Measurements from ENCODE around the gene PER3. TPM values are rescaled to one million over a fixed set of nuclear protein-coding genes. Genes with fewer than 3 reads are reported as not detected.

PER3 gene
- total and polyA plus RNA-seq, 5 experiments from 2014 or later: 2.8 to 5.7 (median 3.5) TPM

DNA sequence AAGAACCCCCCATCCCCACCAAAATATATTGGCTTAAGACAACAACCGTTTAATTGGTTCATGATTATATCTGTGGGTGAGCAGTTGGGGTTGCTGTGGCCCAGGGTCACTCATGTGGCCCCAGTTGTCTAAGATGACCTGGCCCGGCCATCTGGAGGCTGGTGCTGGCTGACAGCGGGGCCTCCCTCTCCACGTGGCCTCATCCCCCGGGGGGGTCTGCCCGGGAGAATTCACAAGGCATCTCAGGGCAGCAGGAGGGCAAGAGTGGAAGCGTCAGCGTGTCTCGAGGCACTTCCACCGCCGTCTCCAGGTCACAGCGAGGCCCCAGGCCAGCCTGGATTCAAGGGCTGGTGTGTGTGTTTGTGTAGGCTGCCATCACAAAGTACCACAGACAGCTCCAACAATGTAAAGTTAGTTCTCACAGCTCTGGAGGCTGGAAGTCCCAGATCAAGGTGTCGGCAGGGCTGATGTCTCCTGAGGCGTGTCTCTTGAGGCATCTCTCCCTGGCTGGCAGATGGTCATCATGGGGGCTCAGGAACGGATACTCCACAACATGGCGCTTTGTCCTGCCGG is 79.8 kb downstream of the PER3 start:
- no peaks in the 10 kb centered on the region for H3K4me1 Mint-ChIP-seq
- POLR2A ChIA-PET: no interaction called here

DNA sequence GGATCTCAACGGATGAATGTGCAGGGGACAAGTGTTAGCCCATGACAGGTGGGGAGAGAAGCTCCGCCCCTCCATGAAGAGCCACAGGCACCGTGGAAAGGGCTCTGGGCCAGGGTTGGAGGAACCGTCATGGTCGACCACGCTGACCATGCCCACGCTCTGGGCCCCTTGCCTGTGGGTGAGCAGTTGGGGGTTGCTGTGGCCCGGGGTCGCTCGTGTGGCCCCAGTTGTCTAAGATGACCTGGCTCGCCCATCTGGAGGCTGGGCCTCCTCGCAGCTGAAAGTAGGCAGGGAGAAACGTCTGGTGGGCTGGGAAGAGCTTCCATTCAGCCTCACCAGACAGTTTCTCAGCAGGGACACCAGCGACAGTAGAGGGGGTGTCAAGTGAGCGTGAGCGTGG is 81.9 kb downstream of the PER3 start:
- Mint-ChIP-seq H3K27me3 (no peaks in the 10 kb centered on the region), H3K9me3 (no peaks in the 10 kb centered on the region), H3K4me3 (no peak overlapping the region), H3K36me3 (no peaks in the 10 kb centered on the region), H3K27ac (no peak overlapping the region), H3K4me1 (no peaks in the 10 kb centered on the region)
- ATAC-seq: no peak
- DNase-seq: no peak
- POLR2A ChIA-PET: no interaction called here

More for the DNA sequence above, 79.8 kb downstream of the PER3 start:
- no peak for ATAC-seq
- Mint-ChIP-seq H3K27ac (no peak overlapping the region), H3K9me3 (no peaks in the 10 kb centered on the region), H3K36me3 (no peaks in the 10 kb centered on the region), H3K4me3 (no peak overlapping the region), H3K27me3 (no peaks in the 10 kb centered on the region)
- DNase-seq: no peak

DNA sequence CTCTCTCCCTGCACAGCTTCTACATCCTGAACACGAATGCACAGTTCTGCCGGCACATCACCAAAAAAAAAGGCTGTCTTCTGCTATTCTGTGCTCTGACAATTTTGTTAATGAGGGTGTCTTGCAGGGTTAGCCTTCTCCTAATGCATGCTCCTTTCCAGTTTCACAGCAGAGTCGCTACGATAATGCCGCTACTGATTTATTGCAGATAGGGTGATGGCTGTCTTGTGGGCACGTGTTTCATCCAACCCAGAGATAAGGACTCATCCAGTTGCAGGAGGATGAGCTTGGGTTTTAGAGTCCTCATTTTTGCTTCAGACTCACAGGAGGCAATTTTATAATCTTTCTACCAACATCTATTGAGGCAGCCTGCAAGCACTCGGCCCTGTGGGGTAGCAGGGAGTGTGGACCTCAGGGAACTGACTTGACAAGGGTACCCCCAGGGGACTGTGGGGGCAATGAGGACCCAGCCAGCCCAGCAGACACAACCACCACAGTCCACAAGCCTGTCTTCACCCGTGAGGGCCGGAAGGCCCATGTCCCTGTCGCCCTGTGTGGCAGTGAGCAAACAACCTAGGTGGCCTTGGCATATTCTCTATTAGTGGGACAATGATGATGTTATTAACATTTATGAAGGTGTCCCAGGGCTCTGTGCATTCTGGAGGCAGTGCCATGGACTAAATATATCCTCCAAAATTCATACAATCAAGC is 84.1 kb downstream of the PER3 start:
- POLR2A ChIA-PET: no interaction called here
- no peaks in the 10 kb centered on the region for H3K36me3 Mint-ChIP-seq
- H3K9me3 Mint-ChIP-seq: no peaks in the 10 kb centered on the region
- no peak overlapping the region for H3K4me3 Mint-ChIP-seq
- H3K27ac Mint-ChIP-seq: no peak overlapping the region
- no peaks in the 10 kb centered on the region for H3K27me3 Mint-ChIP-seq
- H3K4me1 Mint-ChIP-seq: peaks cover 0 to under 1% (median 0%) of the 10 kb centered on the region in 4 donors
- ATAC-seq: no peak
- DNase-seq: no peak

DNA sequence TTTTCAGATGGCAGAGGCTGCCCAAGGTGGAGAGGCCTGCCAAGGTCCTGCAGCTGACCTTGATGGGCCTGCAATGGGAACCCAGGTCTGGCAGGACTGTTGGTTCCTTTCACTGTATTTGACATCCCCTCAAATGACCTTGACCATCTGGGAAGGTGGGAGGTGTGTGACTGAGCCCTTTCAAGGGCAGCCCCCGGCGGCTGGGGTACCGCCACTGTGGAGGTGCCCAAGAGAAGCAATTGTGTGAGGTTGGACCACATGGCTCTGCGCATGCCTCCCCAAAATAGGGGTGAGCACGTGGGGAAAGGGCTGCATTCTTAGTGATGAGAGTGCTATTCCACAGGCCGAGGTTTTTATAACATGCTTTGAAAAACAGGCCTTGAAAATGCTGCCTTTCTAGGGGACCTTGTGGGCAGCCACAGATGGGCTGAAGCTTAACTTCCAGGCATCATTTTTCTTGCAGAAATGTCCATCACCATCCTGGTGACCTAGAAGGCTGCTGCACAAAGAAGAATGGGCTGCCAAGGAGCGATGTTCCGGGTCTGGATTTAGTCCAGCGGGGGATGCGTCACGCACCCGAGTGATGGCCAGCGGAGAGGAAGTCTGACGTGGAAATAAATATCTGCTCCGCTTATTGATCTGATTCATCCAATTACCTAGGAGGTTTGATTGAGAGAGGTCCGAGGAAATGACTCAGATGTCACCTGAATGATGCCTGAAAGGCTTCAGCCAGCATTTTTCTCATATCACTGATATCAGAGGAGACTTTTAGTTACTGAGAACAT is 85.2 kb downstream of the PER3 start:
- DNase-seq: no peak
- Mint-ChIP-seq H3K4me1 (peaks cover 0 to 2% (median 0%) of the 10 kb centered on the region in 4 donors), H3K9me3 (no peaks in the 10 kb centered on the region), H3K4me3 (no peak overlapping the region), H3K27ac (no peak overlapping the region), H3K27me3 (no peaks in the 10 kb centered on the region), H3K36me3 (peaks cover 0 to 2% (median 0%) of the 10 kb centered on the region in 3 donors)
- ATAC-seq: no peak
- POLR2A ChIA-PET: no interaction called here

DNA sequence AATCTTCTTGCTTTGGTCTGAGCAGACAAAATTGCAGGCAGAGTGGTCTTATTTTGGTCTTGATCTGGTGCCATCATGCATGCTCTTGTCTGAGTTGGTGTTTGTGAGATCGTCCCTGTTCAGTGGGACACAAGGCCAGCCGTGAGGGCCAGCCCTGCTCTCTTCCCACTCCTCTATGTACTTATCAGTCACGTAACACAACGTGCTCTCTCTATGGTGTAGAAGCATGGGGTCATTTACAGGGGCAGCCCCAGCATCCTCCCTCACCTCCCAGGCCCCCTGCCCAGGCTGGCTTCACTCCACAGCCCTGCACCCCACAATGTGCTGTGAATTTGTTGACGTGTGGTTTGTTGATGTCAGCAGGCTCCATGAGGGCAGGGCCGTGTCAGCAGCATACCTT is 87.0 kb downstream of the PER3 start:
- no peak overlapping the region for H3K27ac Mint-ChIP-seq
- ATAC-seq: no peak

GRCh38 chr1:7873801-7874795 is 90.0 kb downstream of the PER3 start:
- peak overlapping the region in 1 of 10 donors; percentile 24 for H3K27ac Mint-ChIP-seq
- POLR2A ChIA-PET: no interaction called here

More for the DNA sequence above, 87.0 kb downstream of the PER3 start:
- Mint-ChIP-seq H3K4me1 (peaks cover 0 to 2% (median 0%) of the 10 kb centered on the region in 4 donors), H3K27me3 (peaks cover 0 to 6% (median 3%) of the 10 kb centered on the region in 5 donors), H3K36me3 (peaks cover 0 to 2% (median 0%) of the 10 kb centered on the region in 3 donors), H3K9me3 (peaks cover 0 to 3% (median 0%) of the 10 kb centered on the region in 9 donors), H3K4me3 (no peak overlapping the region)
- POLR2A ChIA-PET: no interaction called here
- DNase-seq: no peak

GRCh38 chr1:7878027-7878426 is 93.9 kb downstream of the PER3 start:
- peaks cover 4 to 24% (median 16%) of the 10 kb centered on the region in 9 donors for H3K9me3 Mint-ChIP-seq
- no peak overlapping the region for H3K4me3 Mint-ChIP-seq
- peaks cover 2 to 14% (median 6%) of the 10 kb centered on the region in 5 donors for H3K27me3 Mint-ChIP-seq
- H3K27ac Mint-ChIP-seq: no peak overlapping the region
- DNase-seq (no peak), ATAC-seq (no peak)
- H3K4me1 Mint-ChIP-seq: peaks cover 0 to 10% (median 0%) of the 10 kb centered on the region in 4 donors
- H3K36me3 Mint-ChIP-seq: peaks cover 0 to 9% (median 7%) of the 10 kb centered on the region in 3 donors
- POLR2A ChIA-PET: no interaction called here

More at GRCh38 chr1:7873801-7874795, 90.0 kb downstream of the PER3 start:
- H3K9me3 Mint-ChIP-seq: peaks cover 4 to 24% (median 16%) of the 10 kb centered on the region in 9 donors
- peaks cover 0 to 9% (median 7%) of the 10 kb centered on the region in 3 donors for H3K36me3 Mint-ChIP-seq
- no peak overlapping the region for H3K4me3 Mint-ChIP-seq
- H3K4me1 Mint-ChIP-seq: peaks cover 0 to 9% (median 0%) of the 10 kb centered on the region in 4 donors
- ATAC-seq (no peak), DNase-seq (no peak)
- peaks cover 2 to 14% (median 6%) of the 10 kb centered on the region in 5 donors for H3K27me3 Mint-ChIP-seq

GRCh38 chr1:7879228-7879627 is 95.1 kb downstream of the PER3 start:
- Mint-ChIP-seq H3K4me1 (peaks cover 0 to 11% (median 0%) of the 10 kb centered on the region in 4 donors), H3K36me3 (peaks cover 0 to 7% (median 7%) of the 10 kb centered on the region in 3 donors), H3K27ac (no peak overlapping the region), H3K4me3 (no peak overlapping the region), H3K9me3 (peaks cover 4 to 24% (median 16%) of the 10 kb centered on the region in 9 donors), H3K27me3 (peaks cover 2 to 15% (median 6%) of the 10 kb centered on the region in 5 donors)
- ATAC-seq: no peak
- POLR2A ChIA-PET: no interaction called here
- DNase-seq: no peak

DNA sequence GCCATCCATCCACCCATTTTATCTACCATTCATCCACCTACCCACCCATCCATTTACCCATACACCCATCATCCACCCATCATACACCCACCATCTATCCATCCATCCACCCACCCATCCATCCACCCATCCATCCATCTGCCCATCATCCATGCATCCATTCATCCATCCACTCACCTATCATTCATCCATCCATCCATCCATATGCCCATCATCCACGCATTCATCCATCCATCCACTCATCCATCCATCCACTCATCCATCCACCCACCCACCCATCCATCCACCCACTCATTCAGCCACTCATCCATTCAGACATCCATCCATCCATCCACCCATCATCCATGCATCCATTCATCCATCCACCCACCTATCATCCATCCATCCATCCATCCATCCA is 100.7 kb downstream of the PER3 start:
- Mint-ChIP-seq H3K4me3 (no peak overlapping the region), H3K27me3 (peaks cover 4 to 33% (median 12%) of the 10 kb centered on the region in 5 donors), H3K4me1 (peaks cover 0 to 5% (median 0%) of the 10 kb centered on the region in 4 donors), H3K9me3 (peaks cover 0 to 10% (median 0%) of the 10 kb centered on the region in 9 donors), H3K27ac (no peak overlapping the region), H3K36me3 (no peaks in the 10 kb centered on the region)
- DNase-seq (no peak), ATAC-seq (no peak)
- POLR2A ChIA-PET: no interaction called here

DNA sequence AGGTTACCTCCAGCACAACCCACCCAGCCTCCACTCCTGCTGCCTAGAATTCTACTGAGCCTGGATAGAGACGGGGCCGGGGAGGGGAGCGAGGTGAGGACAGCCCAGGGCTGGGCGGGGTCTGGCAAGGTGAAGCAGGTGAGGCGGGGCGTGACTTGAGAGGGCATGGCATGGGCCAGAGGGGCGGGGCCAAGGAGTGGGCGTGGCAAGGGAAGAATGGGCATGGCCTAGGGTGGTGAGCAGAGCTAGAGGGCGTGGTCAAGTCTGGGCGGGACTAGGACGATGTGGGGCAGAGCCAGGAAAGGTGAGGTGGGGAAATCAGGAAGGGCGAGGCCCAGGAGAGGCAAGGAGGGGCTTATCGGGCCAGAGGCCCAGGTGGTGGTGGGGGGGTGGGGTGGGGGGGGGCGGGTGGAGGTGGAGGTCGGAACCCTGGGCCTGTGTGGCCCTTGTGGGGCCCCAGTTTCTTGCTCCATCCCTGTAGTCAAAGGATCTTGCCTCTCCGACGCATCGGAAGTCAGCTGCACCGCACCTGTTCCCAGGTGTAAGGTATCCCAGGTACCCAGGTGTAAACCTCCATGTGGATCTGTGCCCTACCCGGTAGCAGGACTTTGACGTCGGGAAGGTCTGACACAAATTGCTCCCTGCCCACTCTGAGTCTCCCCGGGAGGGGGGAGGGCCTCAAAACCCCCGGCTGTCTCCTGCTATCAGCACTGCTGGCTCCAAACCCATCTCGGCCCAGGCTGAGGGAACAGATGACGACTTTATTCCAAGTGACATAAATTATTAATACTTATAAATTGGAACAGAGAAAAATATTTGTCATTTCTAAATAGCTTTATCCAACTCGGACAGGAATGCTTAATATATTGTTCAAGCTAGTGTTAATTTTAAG is 101.7 kb downstream of the PER3 start:
- H3K27ac Mint-ChIP-seq: no peak overlapping the region
- H3K36me3 Mint-ChIP-seq: peaks cover 0 to 4% (median 0%) of the 10 kb centered on the region in 3 donors
- H3K27me3 Mint-ChIP-seq: peaks cover 4 to 42% (median 12%) of the 10 kb centered on the region in 5 donors
- no peak overlapping the region for H3K4me3 Mint-ChIP-seq
- DNase-seq (peak in 4 of 10 donors; percentile 2 to 5 (median 2)), ATAC-seq (peak in 1 of 2 donors; percentile 44)
- peaks cover 0 to 5% (median 0%) of the 10 kb centered on the region in 4 donors for H3K4me1 Mint-ChIP-seq
- POLR2A ChIA-PET: no interaction called here
- peaks cover 0 to 10% (median 0%) of the 10 kb centered on the region in 9 donors for H3K9me3 Mint-ChIP-seq

- POLR2A ChIA-PET: no interaction called here
- H3K27me3 Mint-ChIP-seq: peaks cover 4 to 42% (median 12%) of the 10 kb centered on the region in 5 donors
- DNase-seq (no peak), ATAC-seq (no peak)
- H3K27ac Mint-ChIP-seq: no peak overlapping the region
- H3K36me3 Mint-ChIP-seq: peaks cover 0 to 4% (median 0%) of the 10 kb centered on the region in 3 donors
- H3K4me1 Mint-ChIP-seq: peaks cover 0 to 5% (median 0%) of the 10 kb centered on the region in 4 donors
- no peak overlapping the region for H3K4me3 Mint-ChIP-seq
- H3K9me3 Mint-ChIP-seq: peaks cover 0 to 10% (median 0%) of the 10 kb centered on the region in 9 donors
These were observed 102.3 kb downstream of the PER3 start for GRCh38 chr1:7886405-7886745.

Data from naive thymus-derived CD8-positive, alpha-beta T cell (primary cell).